Testis (tissue), 2 donors: ENCODE data around the gene SPRED1.

ENCODE experiments used
- POLR2A ChIP-seq: fragments of 450-650 bp; IDR thresholded peaks from one replicate; pipeline ENCODE4 v1.6.1; 2017; ENCODE audit warnings: antibody characterized with exemption, mild to moderate bottlenecking, moderate library complexity
- TF ChIP-seq, protein P1 (sequence below), 3 experiments: fragments of 450-650 bp in 2 of 3; fragments of 200-600 bp in 1 of 3; sonication (generic) in 1 of 3; IDR thresholded peaks; one replicate each; pipeline ENCODE4 v1.5.1; 2016 to 2019; ENCODE audit warnings: antibody characterized with exemption in 3 of 3, mild to moderate bottlenecking in 2 of 3, moderate library complexity in 1 of 3

DNA sequence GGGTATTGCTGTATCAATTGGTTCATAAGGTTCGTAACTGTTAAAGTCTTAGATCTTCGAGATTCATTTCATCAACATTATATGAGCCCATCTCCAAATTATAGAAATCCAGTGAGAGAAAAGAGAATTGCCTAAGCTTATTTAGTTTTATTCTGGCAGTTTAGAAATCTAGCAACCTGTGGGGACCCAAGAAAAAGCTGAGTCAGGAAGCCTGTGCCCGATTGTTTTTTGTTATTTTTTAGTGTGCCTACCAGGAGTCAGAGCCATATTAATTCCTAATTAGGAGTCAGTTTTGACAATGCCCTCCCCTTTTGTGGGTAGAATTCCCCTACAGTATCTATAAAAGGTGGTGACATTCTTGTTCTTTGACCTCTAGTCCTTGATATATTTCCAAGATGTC is 59.6 kb downstream of the SPRED1 start:
- TF ChIP-seq, protein P1, sequence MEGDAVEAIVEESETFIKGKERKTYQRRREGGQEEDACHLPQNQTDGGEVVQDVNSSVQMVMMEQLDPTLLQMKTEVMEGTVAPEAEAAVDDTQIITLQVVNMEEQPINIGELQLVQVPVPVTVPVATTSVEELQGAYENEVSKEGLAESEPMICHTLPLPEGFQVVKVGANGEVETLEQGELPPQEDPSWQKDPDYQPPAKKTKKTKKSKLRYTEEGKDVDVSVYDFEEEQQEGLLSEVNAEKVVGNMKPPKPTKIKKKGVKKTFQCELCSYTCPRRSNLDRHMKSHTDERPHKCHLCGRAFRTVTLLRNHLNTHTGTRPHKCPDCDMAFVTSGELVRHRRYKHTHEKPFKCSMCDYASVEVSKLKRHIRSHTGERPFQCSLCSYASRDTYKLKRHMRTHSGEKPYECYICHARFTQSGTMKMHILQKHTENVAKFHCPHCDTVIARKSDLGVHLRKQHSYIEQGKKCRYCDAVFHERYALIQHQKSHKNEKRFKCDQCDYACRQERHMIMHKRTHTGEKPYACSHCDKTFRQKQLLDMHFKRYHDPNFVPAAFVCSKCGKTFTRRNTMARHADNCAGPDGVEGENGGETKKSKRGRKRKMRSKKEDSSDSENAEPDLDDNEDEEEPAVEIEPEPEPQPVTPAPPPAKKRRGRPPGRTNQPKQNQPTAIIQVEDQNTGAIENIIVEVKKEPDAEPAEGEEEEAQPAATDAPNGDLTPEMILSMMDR (IDR thresholded peaks at IDR 0.05): no peak
- TF ChIP-seq POLR2A: no peak
